Measurements from ENCODE around the gene KIFC1. TPM values are rescaled to one million over a fixed set of nuclear protein-coding genes. Genes with fewer than 3 reads are reported as not detected.
"Not testable (repeated sequence)": the region's sequence is repeated elsewhere in the genome, so short reads cannot be mapped to it uniquely, and the experiment has no call there.

The KIFC1 gene
- total RNA-seq, 1 donor from 2014 or later = not detected

DNA sequence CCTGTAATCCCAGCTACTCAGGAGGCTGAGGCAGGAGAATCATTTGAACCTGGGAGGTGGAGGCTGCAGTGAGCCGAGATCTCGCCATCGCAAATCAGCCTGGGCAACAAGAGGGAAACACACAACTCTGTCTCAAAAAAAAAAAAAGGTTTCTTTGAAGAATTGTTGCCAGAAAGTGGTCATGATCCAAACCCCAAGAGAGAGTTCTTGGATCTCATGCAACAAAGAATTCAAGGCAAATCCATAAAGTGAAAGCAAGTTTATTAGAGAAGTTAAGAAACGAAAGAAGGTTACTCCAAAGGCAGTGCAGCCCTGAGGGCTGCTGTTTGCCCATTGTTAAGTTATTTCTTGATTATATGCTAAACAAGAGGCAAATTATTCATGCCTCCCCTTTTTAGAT lies 14.5 kb upstream of the KIFC1 start:
- intact Hi-C loops (cut with DNase I) = no loop called here
- no peaks in the 10 kb centered on the region for H3K27me3 ChIP-seq
- no peak overlapping the region for H3K4me3 ChIP-seq
- H3K4me1 ChIP-seq = peaks cover 0 to 14% of the 10 kb centered on the region in 2 donors
- no peak overlapping the region for H3K27ac ChIP-seq
- DNase-seq (ENCODE audit: low spot score in 2 of 2) = no peak
- H3K36me3 ChIP-seq = no peaks in the 10 kb centered on the region
- no peaks in the 10 kb centered on the region for H3K9me3 ChIP-seq
- TF ChIP-seq, protein P1, sequence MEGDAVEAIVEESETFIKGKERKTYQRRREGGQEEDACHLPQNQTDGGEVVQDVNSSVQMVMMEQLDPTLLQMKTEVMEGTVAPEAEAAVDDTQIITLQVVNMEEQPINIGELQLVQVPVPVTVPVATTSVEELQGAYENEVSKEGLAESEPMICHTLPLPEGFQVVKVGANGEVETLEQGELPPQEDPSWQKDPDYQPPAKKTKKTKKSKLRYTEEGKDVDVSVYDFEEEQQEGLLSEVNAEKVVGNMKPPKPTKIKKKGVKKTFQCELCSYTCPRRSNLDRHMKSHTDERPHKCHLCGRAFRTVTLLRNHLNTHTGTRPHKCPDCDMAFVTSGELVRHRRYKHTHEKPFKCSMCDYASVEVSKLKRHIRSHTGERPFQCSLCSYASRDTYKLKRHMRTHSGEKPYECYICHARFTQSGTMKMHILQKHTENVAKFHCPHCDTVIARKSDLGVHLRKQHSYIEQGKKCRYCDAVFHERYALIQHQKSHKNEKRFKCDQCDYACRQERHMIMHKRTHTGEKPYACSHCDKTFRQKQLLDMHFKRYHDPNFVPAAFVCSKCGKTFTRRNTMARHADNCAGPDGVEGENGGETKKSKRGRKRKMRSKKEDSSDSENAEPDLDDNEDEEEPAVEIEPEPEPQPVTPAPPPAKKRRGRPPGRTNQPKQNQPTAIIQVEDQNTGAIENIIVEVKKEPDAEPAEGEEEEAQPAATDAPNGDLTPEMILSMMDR (IDR thresholded peaks at IDR 0.05) = no peak

DNA sequence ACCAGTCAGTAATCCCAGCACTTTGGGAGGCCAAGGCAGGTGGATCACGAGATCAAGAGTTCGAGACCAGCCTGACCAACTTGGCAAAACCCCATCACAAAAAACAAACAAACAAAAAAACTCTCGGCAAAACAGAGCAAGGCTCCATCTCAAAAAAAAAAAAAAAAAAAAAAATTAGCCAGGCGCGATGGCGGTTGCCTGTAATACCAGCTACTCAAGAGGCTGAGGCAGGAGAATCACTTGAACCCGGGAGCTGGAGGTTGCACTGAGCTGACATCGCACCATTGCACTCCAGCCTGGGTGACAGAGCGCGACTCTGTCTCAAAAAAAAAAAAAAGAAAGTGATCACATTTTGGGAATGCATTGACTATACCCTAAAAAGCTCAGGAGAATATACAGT lies 12.4 kb upstream of the KIFC1 start:
- H3K4me3 ChIP-seq; intact Hi-C loops (cut with DNase I); H3K9me3 ChIP-seq; H3K27ac ChIP-seq; DNase-seq (ENCODE audit: low spot score in 2 of 2); H3K27me3 ChIP-seq; H3K36me3 ChIP-seq: not testable (repeated sequence)
- H3K4me1 ChIP-seq = peaks cover 0 to 14% of the 10 kb centered on the region in 2 donors

DNA sequence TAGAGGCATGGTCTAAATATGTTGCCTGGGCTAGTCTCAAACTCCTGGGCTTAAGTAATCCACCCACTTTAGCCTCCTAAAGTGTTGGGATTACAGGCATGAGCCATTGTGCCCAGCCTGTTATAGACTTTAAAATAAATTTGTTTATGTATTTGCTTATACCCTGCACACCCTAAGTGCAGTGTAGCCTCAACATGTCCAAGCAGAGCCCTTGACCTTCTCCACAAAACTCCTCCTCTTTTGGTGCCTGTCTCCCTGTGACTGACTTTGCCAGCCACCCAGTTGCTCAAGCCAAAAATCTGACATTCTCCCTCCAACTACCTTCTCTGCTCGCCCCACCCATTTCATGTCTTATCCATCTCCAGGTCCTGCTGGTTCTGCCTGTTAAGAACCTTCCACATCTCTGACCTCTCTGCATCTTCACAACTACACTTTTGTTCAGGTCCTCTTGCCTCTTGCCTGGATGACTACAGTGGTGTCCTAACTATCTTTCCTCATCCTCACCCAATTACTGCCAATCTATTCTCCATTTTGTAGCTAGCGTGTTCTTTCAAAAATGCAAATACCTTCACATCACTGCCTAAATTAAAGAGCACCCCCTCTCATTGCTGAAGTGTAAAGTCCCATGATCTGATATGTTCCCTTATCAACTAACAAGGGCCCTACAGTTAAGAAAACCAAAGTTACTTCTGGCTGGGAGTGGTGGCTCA lies 11.2 kb upstream of the KIFC1 start:
- TF ChIP-seq, protein P1 (IDR thresholded peaks at IDR 0.05) = no peak
- intact Hi-C loops (cut with DNase I) = no loop called here

DNA sequence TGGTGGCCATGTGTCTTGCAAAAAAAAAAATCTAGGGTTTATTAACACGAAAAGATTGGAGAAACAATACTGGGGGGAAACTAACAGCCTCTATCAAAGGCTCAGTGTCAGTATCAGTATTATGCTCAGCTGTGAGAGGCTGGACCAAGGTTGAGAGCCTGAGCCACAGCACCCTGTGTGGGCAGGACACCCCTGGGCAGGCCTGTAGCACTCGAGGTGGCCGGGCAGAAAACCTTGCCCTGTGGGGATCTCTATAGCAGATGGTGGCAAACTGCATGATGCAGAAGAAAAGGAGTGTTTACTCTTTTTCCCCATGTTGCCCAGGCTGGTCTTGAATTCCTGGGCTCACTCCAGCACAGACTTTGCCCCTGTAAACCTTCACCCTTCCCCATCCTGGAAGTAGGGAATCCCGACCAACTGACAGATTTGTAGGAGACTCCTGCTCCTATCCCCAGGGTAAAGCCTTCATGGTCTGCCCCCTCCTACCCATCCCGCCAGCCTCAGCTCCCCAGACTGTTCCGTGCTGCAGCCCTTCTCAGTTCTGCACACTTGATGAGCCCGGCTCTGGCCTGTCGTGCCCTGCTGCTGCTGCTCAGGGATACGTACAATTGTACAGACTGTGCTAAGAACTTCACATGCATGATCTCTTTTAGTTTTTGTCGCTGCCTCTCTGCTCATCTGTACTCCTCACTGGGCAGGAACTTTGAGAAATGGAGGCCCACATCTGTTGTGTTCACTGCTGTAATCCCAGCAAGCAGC lies 8.0 kb upstream of the KIFC1 start:
- intact Hi-C loops (cut with DNase I) = no loop called here
- Histone ChIP-seq H3K36me3 (no peaks in the 10 kb centered on the region), H3K27ac (no peak overlapping the region), H3K9me3 (no peaks in the 10 kb centered on the region), H3K27me3 (no peaks in the 10 kb centered on the region), H3K4me1 (no peaks in the 10 kb centered on the region), H3K4me3 (no peak overlapping the region)
- TF ChIP-seq, protein P1 (IDR thresholded peaks at IDR 0.05) = no peak
- no peak for DNase-seq (ENCODE audit: low spot score in 2 of 2)

More for the DNA sequence above, 11.2 kb upstream of the KIFC1 start:
- no peaks in the 10 kb centered on the region for H3K27me3 ChIP-seq
- peaks cover 0 to 5% of the 10 kb centered on the region in 2 donors for H3K4me1 ChIP-seq
- H3K36me3 ChIP-seq = no peaks in the 10 kb centered on the region
- no peaks in the 10 kb centered on the region for H3K9me3 ChIP-seq
- no peak overlapping the region for H3K4me3 ChIP-seq
- no peak overlapping the region for H3K27ac ChIP-seq
- no peak for DNase-seq (ENCODE audit: low spot score in 2 of 2)

DNA sequence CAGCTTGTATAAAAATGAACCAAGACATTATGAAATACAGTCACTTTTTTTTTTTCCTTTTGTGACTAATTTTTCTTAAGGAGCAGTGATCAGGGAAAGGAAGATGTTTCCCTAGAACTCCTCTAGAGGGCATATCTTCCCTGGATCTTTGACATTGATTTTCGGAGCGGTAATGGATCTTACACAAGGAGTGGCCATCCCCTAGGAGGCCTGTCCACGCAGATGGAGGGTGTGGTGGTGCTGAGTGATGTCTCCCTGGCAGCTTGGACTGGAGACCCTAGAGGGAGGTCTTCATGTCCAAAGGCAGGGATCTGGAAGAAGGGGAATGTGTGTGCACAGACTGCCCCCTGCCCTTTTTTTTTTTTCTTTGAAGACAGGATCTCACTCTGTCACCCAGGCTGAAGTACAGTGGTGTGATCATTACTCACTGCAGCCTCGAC lies 7.0 kb upstream of the KIFC1 start:
- H3K9me3 ChIP-seq = no peaks in the 10 kb centered on the region
- TF ChIP-seq, protein P1 (IDR thresholded peaks at IDR 0.05) = peak in 2 of 3 experiments; percentile 16 to 18
- H3K27ac ChIP-seq = no peak overlapping the region
- H3K4me1 ChIP-seq = no peaks in the 10 kb centered on the region
- DNase-seq (ENCODE audit: low spot score in 2 of 2) = no peak
- H3K36me3 ChIP-seq = no peaks in the 10 kb centered on the region
- intact Hi-C loops (cut with DNase I) = no loop called here
- no peak overlapping the region for H3K4me3 ChIP-seq
- no peaks in the 10 kb centered on the region for H3K27me3 ChIP-seq

DNA sequence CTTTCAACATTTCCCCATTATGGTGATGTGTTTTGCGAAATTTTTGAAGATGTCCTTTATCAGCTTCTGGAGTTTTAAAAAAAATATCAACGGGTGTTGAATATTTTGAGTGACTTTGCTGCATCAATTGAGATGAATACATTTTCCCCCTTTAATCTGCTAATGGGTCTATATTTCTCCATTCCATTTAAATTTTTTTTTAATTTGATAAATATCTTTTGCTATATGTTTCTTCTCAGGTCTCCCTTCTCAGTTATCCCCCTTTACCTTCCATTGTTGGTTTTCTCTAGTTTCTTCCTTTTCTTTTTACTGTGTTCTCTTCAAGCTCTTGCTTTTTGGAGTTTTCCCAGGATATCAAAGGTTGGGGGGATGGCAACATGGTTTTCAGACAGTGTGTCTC lies 1.4 kb upstream of the KIFC1 start:
- no peak overlapping the region for H3K27ac ChIP-seq
- TF ChIP-seq, protein P1 (IDR thresholded peaks at IDR 0.05) = no peak
- H3K36me3 ChIP-seq = no peaks in the 10 kb centered on the region
- DNase-seq (ENCODE audit: low spot score in 2 of 2) = no peak
- intact Hi-C loops (cut with DNase I) = loop anchor here (2.0 to 5.0 kb wide), 2 partner anchors 117 to 183 kb away; partner anchors contain the start of genes RING1 and RPS18
- peaks cover 3 to 6% of the 10 kb centered on the region in 2 donors for H3K4me1 ChIP-seq
- no peaks in the 10 kb centered on the region for H3K9me3 ChIP-seq
- no peaks in the 10 kb centered on the region for H3K27me3 ChIP-seq
- H3K4me3 ChIP-seq = no peak overlapping the region
